Activated CD4-positive, CD25-positive, alpha-beta regulatory T cell treated with anti-CD3 and anti-CD28 coated beads, Interleukin-2, amount 50 U/mL, for 72 hours (primary cell): ENCODE data around the gene IL12RB2.
"Not testable (repeated sequence)": the region's sequence is repeated elsewhere in the genome, so short reads cannot be mapped to it uniquely, and the experiment has no call there.

Experiments
- DNase-seq: peaks from one replicate; pipeline ENCODE4 v3.0.0; 2021

The IL12RB2 gene

DNA sequence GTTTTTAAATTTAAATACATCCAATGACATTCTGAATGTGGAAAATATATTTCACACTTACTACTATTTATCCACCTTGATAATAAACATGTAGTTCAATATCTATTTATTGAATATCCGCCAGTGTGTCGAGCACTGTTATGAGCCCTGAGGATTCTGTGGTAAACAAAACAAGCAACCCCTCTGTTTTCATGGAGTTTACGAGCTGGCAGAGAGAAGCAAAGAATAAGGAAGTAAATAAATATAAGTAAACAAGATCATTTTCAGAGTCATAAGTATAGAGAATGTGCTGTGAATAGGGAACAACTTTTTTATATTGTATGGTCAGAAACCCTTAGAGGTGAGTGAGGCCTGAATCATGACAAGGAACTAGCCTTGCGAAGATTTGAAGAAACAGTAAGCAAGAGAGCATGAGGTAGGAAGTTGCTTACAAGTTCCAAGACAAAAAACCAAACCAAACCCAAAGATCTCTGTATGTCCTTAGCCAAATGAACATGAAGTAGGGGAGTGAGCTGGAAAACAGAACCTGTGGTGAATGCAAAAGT, 128.9 kb downstream of the IL12RB2 start:
- DNase-seq = no peak

DNA sequence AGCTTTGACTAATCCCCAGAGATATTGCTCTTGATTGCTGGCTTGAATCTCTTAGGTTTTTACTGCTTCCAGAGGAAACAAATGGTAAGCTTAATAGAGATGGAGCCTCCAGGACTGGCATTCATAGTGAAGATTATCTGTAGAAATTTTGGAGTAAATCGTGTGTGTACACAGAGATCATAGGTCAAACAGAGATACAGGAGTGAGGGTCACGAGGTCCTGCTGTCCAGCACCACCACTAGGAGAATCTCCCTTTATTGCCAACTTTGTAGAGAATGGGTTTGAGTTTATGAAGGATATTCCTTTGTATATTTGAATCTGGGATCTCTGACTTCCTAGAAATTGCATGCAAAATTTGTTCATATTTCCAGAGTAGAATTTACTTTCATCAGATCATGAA, 130.3 kb downstream of the IL12RB2 start:
- DNase-seq = no peak

DNA sequence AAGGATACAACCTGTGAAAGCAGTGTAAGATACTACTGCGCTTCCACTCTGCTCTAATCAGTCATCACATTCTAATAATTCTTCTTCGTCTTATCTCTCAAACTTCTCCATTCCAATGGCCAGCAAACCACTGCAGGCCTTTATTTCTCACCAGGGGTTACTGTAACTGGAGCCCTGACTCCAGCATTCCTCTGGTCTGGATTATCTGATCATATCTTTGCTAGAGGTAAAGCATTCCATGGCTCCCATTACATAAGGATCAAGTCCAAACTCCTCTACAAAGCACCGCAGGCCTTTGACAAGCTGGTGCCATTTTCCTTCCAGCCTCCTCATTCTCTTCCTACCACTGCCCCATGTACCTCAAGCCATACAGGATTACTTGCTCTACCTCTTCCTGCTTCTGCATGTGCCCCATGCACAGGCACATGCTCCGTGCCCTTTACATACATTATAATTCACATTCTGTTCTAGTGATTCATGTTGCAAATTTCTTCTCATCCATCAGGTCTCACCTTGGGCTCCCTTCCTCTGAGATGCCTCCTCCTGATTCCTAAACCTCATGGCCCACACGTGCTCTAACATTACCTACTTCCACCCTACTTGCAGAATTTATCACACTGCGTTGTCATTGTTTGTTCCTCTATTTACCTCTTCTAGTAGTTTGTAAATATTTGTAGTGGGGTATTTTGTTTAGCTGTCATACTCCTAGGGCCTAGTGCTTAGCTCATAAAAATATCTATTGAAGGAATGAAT, 131.8 kb downstream of the IL12RB2 start:
- no peak for DNase-seq

DNA sequence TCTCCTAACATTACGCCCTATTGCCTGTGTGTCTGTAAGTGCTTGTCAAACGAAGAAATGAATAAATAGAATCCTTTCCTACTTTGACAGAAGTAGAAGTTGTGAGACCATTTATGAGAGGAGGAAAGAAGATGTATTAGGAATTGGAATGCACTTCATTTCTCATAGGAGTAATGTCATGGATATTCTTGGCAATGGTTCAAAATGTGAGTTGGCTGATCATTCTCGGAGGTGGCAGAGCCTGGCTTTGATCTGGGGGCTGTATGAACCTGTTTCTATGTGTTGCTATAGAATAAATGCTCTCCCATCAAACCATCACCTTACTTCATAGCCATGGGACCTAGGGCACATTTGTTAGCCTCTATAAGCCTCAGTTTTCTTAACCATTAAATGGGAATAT, 132.7 kb downstream of the IL12RB2 start:
- DNase-seq = no peak

DNA sequence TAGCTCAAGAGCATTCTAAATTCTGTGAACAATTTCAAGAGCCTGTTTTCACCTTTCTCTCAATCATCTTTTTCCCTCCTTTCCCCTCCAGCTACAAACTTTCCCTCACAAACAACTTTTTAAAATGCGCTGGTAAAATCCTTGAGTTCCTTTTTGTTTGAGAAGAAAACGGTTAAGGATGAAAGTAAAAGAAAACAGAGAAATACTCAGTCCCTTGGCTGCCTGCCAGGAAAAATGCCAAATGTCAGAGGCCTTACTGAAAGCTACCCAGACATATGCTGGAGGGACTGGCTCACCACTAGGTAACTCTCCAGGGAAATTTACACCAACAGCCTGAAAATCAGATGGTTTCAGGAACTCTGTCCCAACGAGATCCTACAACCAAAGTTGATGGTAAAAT, 133.5 kb downstream of the IL12RB2 start:
- DNase-seq = no peak

DNA sequence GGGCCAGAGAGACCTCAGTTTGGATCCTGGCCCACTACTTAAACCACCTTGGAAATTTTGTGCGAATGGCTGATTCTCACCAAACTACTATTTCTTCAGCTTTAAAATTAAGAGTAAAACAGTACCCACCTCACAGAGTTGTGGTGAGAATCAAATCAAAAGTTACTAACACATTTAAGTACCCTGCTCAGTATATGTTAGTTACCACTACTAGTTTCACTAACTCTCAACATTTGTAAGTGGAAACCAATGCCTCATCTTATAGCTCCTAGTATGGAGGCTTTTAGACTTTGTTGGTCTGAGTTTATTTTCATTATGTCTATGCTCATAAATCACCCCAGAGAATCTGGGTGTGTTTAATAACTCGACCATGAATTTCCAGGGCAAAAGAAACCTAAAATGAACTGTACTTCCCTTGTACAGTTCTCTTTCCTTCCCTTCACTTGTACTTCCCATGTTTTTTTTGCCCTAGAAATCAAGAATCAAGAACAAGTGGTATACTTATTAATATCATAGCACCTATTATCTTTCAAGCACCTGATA, 134.1 kb downstream of the IL12RB2 start:
- DNase-seq = no peak

DNA sequence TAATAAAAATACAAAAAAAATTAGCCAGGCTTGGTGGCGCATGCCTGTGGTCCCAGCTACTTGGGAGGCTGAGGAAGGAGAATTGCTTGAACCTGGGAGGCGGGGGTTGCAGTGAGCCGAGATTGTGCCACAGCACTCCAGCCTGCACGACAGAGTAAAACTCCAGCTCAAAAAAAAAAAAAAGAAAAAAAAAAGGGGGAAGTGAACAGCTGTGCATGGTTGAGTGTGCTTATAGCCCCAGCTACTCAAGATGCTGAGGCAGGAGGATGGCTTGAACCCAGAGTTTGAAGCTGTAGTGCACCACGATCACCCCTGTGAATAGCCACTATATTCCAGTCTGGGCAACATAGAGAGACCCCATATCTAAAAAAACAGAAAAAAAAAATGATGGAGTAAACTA, 138.3 kb downstream of the IL12RB2 start:
- DNase-seq = not testable (repeated sequence)
